Mucosa of gallbladder (tissue), 1 donor: ENCODE data around the gene FRMD3. TPM values are rescaled to one million over a fixed set of nuclear protein-coding genes. Genes with fewer than 3 reads are reported as not detected.

Experiments used
- DNase-seq: peaks from one replicate; pipeline ENCODE4 v3.0.0-alpha.2; 2020; ENCODE audit warnings: low spot score
- total RNA-seq: library from RNA; stranded (reverse); gene quantifications from one replicate; pipeline ENCODE4 v1.2.1, GENCODE V29; 2021
- donor health status: DM: no; HTN: no; CAD: no.

FRMD3 gene
- total RNA-seq, 1 donor from 2014 or later, result 3.6 TPM

DNA sequence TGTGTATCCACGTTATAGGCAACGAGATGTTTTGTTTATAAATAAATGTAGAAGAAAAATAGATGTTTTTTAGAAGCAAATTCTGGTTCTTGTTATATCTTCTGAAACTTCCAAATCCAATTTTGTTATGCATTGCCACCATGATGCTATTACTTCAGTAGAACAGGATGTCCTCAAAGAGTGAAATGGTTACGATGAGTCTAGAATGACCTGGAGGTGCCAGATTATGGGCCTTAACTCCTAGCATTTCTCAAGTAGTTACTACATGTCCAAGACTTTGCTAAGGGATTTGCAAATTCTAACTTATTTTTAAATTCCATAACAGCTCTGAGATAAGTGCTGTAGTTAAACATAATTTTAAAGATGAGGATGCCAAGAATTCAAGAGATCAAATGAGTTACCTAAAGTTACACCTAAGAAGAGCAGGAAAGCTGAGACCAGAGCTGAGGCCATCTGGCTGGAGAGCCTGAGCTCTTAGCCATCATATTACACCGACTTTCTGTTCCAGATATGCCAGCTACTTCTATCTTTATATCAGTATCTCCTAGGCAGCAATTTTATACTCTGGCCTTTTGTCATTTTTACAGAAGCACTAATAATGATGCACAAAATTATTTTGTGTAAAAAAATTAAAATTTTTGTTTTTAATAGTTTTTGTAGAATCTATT, 302.0 kb downstream of the FRMD3 start:
- DNase-seq, result no peak

DNA sequence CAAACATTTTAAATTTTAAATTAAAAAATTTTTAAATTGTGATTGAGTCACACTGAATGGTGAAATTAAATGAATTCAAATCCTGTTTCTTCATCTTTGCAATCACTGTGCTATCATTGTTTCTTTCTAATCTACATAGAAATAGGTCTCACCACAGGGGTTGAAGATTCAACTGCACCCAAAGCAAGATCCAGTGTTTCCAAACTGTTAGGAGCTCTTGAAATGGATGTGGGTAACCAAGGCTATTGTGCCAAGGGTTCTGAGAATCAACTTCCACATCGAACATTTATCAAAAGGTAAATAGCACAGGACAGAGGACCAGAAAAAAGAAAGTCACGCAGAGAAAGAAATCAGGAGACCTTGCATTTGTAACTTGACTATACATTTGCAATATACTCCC, 302.7 kb downstream of the FRMD3 start:
- DNase-seq, result no peak

DNA sequence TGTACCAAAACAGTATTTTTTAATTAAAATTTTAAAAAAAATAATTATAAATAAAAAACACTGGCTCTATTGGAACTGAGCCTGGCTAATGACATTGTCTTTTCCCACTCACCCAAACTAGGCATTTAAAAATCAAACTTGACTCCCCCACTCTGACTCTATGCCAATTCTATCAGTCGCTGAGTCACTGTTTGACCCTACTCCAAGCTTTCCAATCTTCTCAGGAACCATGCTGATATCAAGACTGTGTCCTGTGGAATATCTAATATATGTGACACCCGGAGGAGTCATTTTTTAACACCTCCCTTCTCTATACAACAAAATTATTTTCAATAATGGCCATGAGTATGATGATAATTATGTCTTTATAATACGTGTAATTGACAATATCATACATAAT, 303.7 kb downstream of the FRMD3 start:
- DNase-seq, result no peak

DNA sequence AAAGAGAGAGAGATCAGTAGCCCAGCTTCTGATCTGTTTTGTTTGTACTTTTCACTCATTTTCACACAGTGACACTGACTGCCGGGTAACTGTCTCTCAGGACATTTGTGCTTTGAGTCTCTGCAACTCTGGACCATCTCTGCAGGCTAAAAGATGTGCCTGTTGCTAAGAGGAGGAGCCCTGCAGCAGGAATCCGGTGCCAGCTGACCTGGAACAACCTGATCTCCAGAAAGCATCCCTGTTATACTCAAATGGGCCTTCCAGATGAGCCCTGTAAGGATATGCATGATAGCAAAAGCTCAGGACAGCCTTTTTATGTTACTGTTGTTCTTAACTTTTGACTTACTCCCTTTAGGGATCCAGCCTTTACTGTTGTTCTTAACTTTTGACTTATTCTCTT, 304.6 kb downstream of the FRMD3 start:
- no peak for DNase-seq

DNA sequence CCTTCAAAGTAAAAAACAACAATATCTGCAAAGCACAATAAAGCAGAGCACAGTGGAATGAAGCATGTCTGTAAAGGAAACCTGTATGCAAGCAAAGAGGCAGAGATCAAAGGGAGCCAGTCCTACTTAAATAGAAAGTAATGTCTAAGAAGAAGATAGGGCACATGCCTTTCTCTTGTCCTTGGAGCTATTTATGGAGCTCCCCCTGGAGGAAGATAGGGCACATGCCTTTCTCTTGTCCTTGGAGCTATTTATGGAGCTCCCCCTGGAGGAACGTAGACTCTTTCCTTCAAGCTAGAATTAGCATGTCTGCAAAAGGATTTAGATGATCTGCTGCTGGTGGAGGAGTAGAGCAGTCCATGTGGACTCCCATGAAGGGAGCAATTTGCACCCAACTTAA, 307.2 kb downstream of the FRMD3 start:
- DNase-seq, result no peak

DNA sequence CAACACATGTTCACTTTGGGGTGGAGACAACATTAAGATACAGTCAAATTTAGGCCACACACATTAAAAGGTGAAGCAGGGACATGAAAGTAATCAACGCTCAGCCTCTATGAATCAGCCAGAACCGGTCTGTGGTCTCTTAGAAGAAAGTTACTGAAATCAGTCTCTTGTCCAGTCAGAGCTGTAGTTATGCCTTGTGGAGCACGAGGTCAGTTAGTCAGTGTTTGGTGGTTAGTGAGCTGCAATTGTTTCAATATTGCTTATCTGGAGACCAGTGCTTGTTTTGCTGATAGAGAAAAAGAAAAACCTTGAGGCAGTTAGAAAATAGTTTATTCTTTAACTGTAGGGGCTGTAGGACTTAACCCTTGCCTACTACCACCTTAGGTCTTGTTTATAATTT, 317.5 kb downstream of the FRMD3 start:
- DNase-seq, result peak; percentile 20

DNA sequence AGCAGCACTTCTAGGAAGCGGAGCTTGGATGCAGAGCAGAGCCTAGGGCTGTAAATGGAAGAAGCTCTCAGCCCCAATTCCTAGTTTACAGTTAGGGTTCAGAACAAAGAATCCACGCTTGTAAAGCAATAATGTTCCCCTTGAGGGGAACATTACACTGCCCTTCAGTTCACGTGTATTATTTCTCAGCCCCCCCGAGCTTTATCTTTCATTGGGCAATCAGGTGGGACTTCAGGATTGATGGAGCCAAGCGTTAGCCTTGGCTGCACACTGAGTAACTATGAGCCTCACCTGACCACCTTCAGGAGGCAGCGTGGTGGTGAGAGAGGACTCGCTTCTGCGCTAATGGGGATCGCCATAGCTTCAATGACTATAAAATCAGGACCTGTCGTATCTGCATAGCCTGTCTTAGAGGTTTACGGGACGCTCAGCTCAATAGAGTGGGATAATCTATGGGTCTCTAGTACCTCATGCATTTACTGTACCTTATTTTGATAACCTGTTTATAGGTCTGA, 318.2 kb downstream of the FRMD3 start:
- no peak for DNase-seq

DNA sequence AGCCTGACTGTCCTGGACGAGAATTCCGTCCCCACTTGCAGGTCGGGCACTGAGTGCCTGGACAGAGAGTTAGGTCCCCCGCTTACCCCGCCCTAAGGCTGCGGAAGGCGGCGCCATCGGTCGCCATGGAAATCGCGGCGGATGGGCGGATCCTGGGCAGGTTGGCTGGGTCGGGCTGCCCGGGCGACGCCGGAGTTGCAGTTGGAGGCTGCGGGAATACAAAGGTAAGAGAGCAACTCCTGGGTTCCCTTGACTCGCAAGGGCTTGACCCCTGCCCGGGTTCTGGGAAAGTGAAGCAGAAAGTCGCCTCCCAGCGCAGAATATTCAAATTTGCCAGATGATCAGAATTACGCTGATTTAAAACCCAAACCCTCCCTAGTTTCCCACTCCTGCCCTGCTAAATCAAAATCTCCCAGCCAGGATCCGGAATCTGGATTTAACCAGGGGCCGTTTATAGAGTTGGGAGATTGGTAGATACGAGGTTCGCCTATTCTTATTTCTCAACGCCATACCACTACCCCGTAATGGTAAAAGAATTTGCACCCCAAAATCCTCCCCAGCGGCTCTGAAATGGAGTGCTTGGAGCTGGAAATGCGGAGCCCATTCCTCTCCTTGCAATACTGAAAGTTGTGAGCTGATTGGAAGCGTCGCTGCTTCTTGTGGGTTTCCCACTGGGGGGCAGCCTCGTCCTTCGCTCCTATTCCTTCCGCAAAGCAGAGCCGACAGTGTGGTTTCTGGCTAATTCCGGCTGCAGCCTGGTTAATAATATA, 318.9 kb downstream of the FRMD3 start:
- peak; percentile 88 for DNase-seq

DNA sequence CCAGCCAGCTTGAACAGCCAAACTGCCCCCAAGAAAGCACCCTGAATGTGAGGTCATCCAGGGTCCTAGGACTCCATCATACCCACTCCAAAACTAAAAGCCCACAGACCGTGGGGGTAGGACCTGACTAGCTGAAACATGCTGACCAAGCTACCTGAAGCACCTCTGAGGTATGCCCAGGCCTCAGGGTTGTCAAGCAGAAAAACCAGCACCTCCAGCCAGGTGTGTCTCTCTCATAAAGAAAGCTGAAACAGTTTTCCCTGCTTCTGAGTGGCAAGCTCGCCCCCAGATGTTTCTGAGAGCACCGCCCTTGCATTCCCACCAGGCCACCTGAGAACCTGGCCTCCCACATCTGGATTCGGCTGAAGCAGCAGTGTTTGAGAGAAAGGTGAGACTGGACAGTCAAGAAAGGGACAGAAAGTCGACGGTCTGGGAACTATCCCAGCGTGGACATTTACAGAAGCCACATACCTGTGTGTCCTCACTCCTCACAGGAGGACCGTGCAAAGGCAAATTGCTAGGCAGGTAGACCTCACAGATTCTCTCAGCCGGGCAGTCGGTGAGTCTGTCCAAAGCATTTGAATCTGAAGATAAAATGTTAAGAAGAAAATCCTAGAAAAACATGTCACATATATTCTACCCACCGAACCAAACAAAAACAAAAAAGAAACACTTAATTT, 319.6 kb downstream of the FRMD3 start:
- DNase-seq, result no peak

DNA sequence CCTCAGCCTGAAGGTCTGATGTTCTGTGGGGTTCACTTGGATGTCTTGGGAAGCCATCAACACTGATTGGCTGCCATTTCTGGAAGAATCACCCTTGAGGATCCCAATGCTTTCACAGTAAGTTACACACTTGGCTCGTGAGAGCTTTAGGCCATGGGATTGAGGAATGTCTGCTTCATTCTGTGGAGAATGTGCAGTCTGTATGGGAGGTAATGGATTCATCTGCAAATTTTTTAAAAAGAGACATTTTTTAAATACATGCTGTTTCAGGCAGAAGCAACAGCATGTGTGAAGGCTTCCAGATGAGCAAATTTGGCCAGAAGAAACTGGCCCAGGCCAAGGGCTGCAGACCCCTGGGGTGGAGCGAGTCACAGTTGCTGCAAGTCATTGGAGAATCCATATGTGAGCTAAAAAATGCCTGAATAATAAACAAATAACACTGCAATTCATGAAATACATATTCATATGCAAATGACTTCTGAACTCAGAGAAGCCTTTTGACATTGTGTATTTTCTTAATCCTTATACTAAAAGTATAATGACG, 328.9 kb downstream of the FRMD3 start:
- DNase-seq, result no peak

DNA sequence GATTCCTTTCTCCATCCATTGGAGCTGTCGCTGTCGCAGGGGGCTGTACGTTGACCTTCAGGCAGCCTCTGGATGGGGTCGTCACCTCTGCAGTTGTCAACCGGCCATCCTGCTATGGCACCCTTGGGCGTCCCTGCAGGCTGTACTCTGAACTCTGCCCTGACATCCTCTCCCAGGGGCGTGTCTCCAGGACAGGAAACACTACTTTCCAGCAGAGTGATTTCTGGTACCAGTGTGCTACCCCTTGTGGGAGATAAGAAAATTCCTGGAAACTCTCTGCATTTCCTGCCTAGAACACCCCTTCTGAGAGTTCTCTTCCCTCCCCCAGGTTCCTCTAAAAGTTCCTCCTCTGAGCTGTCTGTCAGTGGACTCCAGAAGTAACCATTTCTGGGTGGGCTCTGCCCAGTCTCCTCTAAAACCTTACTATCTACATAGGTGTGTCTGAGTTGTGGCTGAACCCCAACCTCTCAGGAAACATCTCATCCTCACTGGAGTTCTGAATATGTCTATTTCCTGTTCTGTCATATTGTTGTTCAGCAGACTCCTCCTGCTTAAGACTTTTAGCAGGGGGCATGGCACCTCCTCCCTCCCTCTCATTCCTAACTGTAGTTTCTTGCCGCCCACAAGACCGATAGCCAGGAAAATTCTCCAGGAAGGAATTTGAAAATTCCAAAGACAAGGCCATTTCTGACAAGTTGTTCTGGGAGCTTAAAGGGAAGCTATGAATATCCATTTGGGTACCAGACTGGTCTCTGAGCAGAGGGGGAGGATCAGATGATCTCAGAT, 329.9 kb downstream of the FRMD3 start:
- DNase-seq, result no peak

DNA sequence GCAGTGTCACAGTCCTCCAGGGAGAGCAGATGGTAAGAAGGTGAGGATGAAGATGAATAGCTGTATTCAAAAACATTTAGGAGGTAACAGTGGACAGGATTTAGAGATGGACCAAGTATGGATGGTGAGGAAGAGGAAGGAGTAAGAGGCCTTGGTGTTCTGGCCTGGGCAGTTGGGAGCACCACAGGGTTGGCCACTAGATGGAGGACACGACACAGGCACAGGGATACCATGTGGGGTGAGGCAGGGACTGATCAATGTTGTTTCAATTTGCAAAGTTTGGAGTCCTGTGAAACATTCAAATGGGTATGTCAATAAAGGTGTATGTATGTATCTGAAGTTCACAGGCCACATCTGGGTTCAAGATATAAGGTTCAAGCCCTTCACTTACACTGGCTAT, 334.2 kb downstream of the FRMD3 start:
- no peak for DNase-seq

DNA sequence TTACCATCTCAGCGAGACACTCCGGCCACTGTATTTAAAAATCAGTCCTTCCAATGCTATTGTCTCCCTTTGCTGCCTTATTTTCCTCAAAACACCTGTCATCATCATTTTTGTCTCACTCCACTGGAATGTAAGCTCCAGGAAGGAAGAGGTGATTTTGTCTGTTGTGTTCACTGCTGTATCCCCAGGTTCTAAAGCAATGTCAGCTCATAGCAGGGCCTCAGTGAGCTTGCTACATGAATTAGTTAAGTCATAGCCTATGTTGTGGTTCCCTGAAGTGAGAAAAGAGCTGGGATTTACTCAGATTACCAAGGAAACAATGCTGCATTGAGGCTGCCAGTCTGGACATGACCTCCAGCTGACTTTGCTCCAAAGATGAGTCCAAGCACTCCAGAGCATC, 337.7 kb downstream of the FRMD3 start:
- no peak for DNase-seq

DNA sequence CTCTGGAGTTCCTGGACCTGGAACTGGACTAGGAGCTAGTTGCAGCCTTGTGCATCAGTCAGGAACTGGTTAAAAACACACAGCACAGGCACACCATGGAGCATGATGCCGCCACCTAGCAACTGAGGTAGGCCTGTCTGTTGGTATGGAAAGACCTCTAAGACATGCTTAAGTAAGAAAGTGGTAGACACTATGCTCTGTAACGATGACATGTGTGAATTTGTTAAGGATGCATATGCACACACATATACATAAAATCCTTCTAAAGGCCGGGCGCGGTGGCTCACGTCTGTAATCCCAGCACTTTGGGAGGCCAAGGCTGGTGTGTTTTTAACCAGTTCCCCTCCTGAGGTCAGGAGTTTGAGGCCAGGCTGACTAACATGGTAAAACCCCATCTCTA, 338.4 kb downstream of the FRMD3 start:
- DNase-seq, result no peak

DNA sequence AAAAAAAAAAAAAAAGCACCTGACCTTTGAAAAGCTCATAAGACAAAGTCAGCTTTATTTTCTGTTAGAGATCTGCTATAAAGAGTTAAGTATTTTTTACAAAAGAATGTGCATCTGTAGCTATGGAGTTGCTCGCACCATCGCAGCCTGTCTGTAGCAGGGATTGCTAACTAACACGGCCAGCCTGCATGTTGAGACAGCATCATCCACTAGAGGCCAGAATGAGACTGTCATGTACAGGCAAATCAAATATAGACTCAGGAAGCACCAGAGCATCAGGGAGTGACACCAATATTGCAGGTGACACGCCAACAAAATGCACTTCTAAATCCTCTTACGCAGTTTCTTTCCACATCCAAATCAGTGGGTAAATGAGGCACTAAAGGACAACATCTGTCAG, 339.0 kb downstream of the FRMD3 start:
- peak; percentile 53 for DNase-seq

DNA sequence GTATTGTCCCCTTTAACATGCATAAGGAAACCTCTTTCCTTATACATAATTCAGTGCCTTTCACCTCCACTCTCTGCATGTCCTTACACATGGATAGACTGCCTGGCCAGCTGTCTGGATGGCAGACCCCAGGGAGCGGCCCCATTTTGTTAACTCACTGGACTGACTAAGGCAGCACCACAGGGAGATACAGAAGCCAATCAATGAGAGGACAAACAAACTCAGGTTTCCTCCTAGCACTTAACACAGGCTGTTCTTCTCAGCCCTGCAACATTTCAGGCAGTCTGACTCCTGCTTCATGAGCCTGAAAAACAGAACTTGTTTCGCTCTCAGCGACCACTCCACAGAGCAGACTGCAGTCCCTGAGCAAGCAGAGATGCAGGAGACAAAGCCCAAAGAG, 339.8 kb downstream of the FRMD3 start:
- DNase-seq, result no peak

DNA sequence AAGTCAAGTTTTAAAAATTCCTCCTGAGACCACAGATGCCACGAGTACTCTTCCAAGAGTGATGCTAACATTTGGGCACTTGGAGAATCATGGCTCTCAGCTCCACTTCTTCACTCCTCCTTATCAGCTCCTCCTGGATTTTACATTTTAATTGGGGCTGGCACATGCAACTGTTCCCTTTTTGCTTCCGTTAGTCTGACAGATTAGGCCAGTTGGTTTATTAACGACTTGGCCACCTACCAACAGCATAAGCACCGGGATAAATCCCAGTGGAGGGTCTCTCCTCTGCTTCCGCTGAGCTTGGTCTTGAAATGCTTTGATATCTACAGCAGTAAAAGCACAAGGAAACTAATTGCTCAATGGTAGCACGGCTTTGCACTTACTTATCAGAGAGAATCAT, 340.6 kb downstream of the FRMD3 start:
- DNase-seq, result no peak

DNA sequence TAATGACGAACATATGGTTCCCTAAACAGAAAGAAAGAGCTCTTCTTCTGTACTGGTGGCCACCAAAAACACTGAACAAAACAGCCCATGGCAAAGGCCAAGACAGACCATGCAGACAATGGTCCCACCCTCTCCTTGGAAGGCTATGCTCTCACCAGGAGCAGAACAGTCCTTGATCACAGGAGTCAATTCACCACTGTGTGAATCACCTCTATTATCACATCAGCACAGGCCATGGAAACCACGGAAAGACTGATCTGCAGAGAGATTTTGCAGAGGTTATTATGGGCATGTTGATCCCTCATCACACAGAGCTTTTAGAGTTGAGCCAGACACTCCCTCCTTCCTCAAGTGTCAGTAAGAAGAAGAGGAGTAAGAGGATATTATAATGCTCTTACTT, 341.3 kb downstream of the FRMD3 start:
- no peak for DNase-seq
